Daoy (cell line): ENCODE measurements around the gene MTHFR. TPM values are rescaled to one million over a fixed set of nuclear protein-coding genes. Genes with fewer than 3 reads are reported as not detected.
A peak's percentile ranks its signal among the peaks of the same experiment; 100 is the strongest.

ENCODE experiments used
- DNase-seq: peaks from one replicate; pipeline ENCODE4 v3.0.0-alpha.2; 2015; ENCODE audit warnings: low read depth
- total RNA-seq: library from RNA; depleted of rRNA; stranded (reverse); fragments of >200 nt; shearing (Covaris generic); gene quantifications from 2 replicates; pipeline ENCODE4 v1.2.3, GENCODE V29; 2014; rRNA removed

MTHFR gene
- total RNA-seq: 4.7 and 8.6 TPM in 2 replicates

DNA sequence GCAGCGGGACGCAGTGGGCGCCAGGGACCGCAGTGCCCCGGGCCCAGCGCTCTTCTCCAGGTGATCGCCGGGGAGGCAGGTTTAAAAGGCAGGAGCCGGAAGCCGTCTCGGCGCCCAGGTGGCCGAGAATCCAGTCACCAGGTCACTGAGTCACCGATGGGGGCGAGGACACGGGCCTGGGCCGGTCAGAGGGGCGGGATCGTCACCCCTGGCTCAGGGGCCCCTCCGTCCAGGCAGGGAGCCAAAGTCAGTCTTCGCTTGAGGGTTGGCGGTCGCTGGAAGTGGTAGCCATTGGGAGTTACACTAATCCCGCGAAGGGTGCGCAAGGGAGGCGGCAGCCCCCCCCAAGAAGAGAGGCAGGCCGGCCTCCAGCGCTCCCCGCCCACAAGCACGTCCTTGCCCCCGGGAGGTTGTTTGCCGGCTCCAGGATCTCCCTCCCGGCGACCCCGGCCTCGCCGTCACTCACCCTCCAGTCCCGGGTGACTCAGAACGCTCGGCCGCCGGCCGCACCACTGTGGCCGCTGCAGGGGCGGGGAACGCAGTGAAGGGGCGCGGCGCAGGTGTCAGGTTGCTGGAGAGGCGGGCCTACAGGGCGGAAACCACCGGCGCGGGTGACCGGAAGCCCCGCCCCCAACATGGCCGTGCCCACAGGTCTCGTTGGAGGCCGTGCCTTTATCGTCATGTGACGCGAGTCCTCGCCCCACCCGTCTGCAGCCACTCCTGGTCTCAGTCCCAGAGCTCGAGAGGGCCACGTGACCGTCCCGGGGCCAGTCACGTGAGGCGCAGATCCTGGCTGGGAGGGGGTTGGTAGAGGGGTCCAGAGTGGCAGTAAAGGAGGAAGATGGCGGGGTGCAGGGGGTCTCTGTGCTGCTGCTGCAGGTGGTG, at the start of gene MTHFR, which contains the start of gene CLCN6:
Gene MTHFR (minus strand): TSS at position 543 of the 885 bp plus-strand sequence. CDS start 2,848 bp downstream, outside the sequence.
Gene CLCN6 (plus strand): TSS at position 770 of the 885 bp plus-strand sequence. CDS start 72 bp downstream, at position 842.
- peak; percentile 100 for DNase-seq

DNA sequence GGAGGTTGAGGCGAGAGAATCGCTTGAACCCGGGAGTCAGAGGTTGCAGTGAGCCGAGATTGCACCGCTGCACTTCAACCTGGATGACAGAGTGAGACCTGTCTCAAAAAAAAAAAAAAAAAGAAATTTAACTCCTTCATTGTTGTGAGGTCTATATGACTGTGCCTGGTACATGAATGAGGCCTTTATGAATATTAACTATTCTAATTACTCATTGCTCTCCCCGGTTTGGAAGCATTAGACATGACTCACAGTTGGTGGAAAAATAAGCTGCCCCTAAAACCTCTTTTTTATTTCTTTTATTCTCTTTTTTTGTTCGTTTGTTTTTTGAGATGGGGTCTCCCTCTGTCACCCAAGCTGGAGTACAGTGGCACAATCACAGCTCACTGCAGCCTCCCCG, 49.7 kb upstream of the MTHFR start:
- no peak for DNase-seq

DNA sequence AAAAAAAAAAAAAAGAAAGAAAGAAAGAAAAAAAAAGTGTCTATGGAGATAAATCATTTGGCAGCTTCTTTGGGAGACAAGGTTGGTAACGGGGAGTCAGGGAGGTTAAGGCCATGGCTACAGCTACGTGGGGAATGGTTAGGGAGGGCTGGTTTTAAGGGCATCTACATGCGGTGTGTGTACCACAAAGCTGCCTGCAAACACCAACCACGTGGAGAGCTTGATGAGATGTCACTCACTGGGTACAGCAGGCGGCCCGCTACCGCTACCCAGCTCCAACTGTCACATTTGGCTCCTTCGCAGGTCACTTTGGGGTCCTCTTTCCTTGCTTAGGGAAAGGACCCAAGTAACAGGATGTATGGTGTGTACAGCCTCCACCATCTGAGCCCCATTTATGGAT, 48.8 kb upstream of the MTHFR start:
- DNase-seq: no peak

GRCh38 chr1:11851180-11851579, 45.4 kb upstream of the MTHFR start:
- DNase-seq: no peak

- no peak for DNase-seq
Measured at GRCh38 chr1:11850156-11850555, 44.4 kb upstream of the MTHFR start.

DNA sequence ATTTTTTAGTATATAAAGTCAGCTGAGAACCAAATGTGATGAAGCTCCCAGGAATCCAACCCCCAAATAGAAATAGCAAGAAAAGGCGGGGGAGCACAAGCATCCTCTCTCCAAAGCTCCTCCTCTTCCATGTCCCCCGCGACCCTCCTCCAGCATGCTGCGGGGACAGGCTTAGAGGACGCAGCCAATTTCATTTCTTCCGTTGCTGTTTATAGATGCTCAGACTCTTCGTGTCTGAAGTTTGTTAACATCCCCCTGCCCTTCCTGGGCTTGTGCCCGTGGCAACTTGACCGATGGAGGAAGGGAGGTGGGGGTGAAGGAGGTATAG, 42.6 kb upstream of the MTHFR start:
- DNase-seq: no peak

GRCh38 chr1:11847667-11848372, 42.1 kb upstream of the MTHFR start, which contains the start of gene NPPA:
NPPA (minus strand) TSS chr1:11847783; CDS start chr1:11847684, 99 bp downstream.
- DNase-seq: peak; percentile 34

DNA sequence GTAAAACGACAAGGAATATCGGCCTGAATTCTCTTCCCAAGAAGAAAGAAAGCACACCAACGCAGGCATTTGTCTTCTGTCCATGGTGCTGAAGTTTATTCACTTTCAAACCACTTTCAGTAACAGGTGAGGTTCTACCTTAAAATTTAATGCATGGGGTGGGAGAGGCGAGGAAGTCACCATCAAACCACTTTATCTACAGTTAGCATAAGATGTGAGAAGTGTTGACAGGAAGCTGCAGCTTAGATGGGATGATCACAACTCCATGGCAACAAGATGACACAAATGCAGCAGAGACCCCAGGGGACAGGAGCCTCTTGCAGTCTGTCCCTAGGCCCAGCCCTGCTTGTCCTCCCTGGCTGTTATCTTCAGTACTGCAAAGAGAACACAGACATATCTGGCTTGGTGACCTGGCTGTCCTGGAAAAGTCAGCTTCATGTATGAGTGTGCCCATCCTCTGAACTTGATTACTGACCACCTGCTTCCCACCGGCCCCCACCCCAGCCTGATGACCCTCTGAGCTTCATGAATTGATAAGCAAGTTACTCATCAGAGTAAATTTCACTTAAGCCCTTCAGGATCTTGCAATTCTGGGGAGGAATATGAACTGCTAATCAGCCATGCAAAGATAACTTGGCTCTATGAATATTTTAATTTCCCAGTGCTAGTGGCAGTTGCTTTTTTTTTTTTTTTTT, 40.0 kb upstream of the MTHFR start:
- no peak for DNase-seq

- DNase-seq: no peak
Measured at GRCh38 chr1:11842154-11843041, 36.6 kb upstream of the MTHFR start.

GRCh38 chr1:11841245-11842153, 35.7 kb upstream of the MTHFR start:
- no peak for DNase-seq

GRCh38 chr1:11839727-11840705, 34.3 kb upstream of the MTHFR start:
- DNase-seq: no peak

DNA sequence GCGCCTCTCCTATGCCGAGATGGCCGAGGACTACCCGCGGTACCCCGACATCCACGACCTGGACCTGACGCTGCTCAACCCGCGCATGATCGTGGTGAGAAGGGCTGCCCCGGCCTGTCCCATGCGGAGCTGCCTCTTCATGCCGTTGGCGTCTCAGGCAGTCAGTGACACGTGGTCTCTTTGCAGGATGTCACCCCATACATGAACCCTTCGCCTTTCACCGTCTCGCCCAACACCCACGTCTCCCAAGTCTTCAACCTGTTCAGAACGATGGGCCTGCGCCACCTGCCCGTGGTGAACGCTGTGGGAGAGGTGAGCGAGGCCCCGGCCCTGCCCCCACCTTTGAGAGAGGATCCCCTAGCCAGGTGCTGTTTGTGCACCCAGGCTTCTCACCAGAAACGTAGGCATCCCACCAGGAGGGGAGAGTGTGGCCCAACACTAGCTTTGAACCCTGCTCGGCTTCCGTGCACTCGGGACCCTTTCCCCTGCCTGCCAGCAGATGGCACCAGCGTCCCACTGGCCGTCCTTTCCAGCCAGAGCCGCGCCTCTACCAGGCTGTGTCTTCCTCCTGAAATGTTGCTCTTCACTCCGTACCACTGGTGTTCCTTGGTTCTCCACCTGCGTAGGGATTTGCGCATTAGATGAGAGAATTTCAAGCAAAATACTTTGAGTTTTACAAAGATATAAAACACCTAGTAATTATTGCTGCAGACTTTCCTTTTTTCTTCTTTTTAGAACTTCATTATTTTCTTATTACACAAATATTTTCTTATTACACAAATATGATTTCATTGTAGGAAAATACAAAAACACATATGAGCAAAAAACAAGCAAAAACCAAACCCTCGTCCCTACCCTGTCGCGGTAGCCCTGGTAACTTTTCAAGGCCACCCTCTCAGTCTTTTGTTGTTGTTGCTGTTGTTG, 32.8 kb upstream of the MTHFR start:
- DNase-seq: peak; percentile 74

GRCh38 chr1:11837767-11838348, 32.1 kb upstream of the MTHFR start:
- no peak for DNase-seq

DNA sequence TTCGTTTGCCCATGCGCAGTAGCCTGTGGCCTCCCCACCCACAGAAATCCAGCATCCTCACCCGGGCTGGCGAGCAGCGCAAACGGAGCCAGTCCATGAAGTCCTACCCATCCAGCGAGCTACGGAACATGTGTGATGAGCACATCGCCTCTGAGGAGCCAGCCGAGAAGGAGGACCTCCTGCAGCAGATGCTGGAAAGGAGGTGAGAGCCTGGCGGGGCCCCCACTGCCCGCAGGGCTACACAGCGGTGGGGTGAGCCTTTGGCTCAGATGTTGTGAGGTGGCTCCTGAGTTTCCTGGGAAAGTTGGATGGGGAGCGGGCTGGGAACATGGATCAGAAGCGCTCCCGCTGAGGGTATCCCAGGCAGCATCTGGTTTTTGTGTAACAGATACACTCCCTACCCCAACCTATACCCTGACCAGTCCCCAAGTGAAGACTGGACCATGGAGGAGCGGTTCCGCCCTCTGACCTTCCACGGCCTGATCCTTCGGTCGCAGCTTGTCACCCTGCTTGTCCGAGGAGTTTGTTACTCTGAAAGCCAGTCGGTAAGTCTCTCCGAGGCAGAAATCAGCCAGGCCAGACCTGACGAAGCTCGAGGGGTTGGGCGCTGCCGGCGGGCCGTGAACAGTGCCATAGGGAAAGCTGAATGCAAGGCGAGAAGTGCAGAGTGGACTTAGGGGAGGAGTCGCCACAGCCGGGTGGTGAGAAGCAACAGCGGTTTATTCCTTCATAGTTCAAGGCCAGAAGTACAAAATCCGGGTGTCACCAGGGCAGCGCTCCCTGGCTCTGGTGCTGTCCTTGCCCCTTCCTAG, 31.4 kb upstream of the MTHFR start:
- DNase-seq: no peak

GRCh38 chr1:11835441-11836225, 29.9 kb upstream of the MTHFR start:
- DNase-seq: no peak

- no peak for DNase-seq
Measured at GRCh38 chr1:11833900-11834299, 28.1 kb upstream of the MTHFR start.
